Liver (tissue), 3 donors: ENCODE measurements around the gene THOC2.

Experiments used
- ATF3 ChIP-seq: IDR thresholded peaks from 2 replicates; pipeline ENCODE4 v1.6.1; 2016; ENCODE audit warnings: antibody characterized with exemption
- CTCF ChIP-seq: fragments of 150-350 bp; IDR thresholded peaks from 2 replicates; pipeline ENCODE4 v1.5.1; 2017; ENCODE audit warnings: improper control_type of control experiment, low read depth, low read length; ENCODE audit not compliant: missing input control
- EGR1 ChIP-seq, 2 donors: IDR thresholded peaks; 2 replicates each; pipeline ENCODE4 v1.6.1; 2016 to 2018; ENCODE audit warnings: antibody characterized with exemption in 2 of 2, low read depth in 2 of 2
- FOXA1 ChIP-seq: IDR thresholded peaks from 2 replicates; pipeline ENCODE4 v1.6.1; 2016; ENCODE audit warnings: antibody characterized with exemption
- FOXA2 ChIP-seq: IDR thresholded peaks from 2 replicates; pipeline ENCODE4 v1.6.1; 2016; ENCODE audit warnings: antibody characterized with exemption
- GABPA ChIP-seq, 2 donors: IDR thresholded peaks in 1 of 2; conservative IDR thresholded peaks in 1 of 2; 2 replicates each; pipeline ENCODE4 v1.6.1; 2016; ENCODE audit warnings: antibody characterized with exemption in 2 of 2, mild to moderate bottlenecking in 1 of 2, moderate library complexity in 1 of 2
- RAD21 ChIP-seq, 2 donors: IDR thresholded peaks; 2 replicates each; pipeline ENCODE4 v1.6.1; 2016; ENCODE audit warnings: antibody characterized with exemption in 2 of 2, mild to moderate bottlenecking in 2 of 2
- REST ChIP-seq: IDR thresholded peaks from 2 replicates; pipeline ENCODE4 v1.6.1; 2016; ENCODE audit warnings: antibody characterized with exemption, mild to moderate bottlenecking
- SP1 ChIP-seq: IDR thresholded peaks from 2 replicates; pipeline ENCODE4 v1.6.1; 2018; ENCODE audit warnings: antibody characterized with exemption, mild to moderate bottlenecking
- TAF1 ChIP-seq: conservative IDR thresholded peaks from 2 replicates; pipeline ENCODE4 v1.6.1; 2016; ENCODE audit warnings: antibody characterized with exemption, mild to moderate bottlenecking
- YY1 ChIP-seq: IDR thresholded peaks from 2 replicates; pipeline ENCODE4 v1.6.1; 2016; ENCODE audit warnings: antibody characterized with exemption, mild to moderate bottlenecking
- donor health status: healthy.
- donor health status: healthy.

- TF ChIP-seq CTCF (no peak), TAF1 (no peak), GABPA (IDR thresholded peaks at IDR 0.05 in 1 of 2, conservative IDR thresholded peaks at IDR 0.05 in 1 of 2) (no peak), EGR1 (IDR thresholded peaks at IDR 0.05; ENCODE audit: low read depth in 2 of 2) (no peak), REST (no peak), SP1 (no peak), YY1 (no peak), FOXA2 (no peak), RAD21 (IDR thresholded peaks at IDR 0.05) (no peak), FOXA1 (no peak), ATF3 (no peak)
Observed at GRCh38 chrX:123581586-123581985, 151.3 kb downstream of the THOC2 start.
